BLaER1 treated with 17β-estradiol and CSF1 and Interleukin-3, amounts not matched to agents 10 nM and 100 nM (cell line): ENCODE results near the gene GSN.
"Not testable (repeated sequence)": the region's sequence is repeated elsewhere in the genome, so short reads cannot be mapped to it uniquely, and the experiment has no call there.

ENCODE experiments used
- H3K27ac ChIP-seq, 11 experiments: shearing (Covaris generic); formaldehyde crosslinking; 2 replicates each; pipeline ENCODE4 v1.8.1; 2022
- H3K27me3 ChIP-seq, 11 experiments: shearing (Covaris generic); formaldehyde crosslinking; 2 replicates each; pipeline ENCODE4 v1.8.1; 2022
- H3K36me3 ChIP-seq, 11 experiments: shearing (Covaris generic); formaldehyde crosslinking; 2 replicates each; pipeline ENCODE4 v1.8.1; 2022
- H3K4me1 ChIP-seq, 10 experiments: shearing (Covaris generic); formaldehyde crosslinking; 2 replicates each; pipeline ENCODE4 v1.8.1; 2022
- H3K4me2 ChIP-seq, 11 experiments: shearing (Covaris generic); formaldehyde crosslinking; 2 replicates each; pipeline ENCODE4 v1.8.1; 2022
- H3K4me3 ChIP-seq, 10 experiments: shearing (Covaris generic); formaldehyde crosslinking; 2 replicates each; pipeline ENCODE4 v1.8.1; 2022
- H3K9ac ChIP-seq, 11 experiments: shearing (Covaris generic); formaldehyde crosslinking; 2 replicates each; pipeline ENCODE4 v1.8.1; 2022
- H3K9me3 ChIP-seq, 11 experiments: shearing (Covaris generic); formaldehyde crosslinking; replicated peaks in 1 of 11; 2 replicates each; pipeline ENCODE4 v1.8.1; 2022
- H4K20me1 ChIP-seq, 11 experiments: shearing (Covaris generic); formaldehyde crosslinking; 2 replicates each; pipeline ENCODE4 v1.8.1; 2022
- Cebpa-rat ChIP-seq, 11 experiments: shearing (Covaris generic); IDR thresholded peaks; 2 replicates each; pipeline ENCODE4 v1.8.1; 2022

The GSN gene

GRCh38 chr9:121285835-121286687 lies 18.1 kb downstream of the GSN start:
- H3K4me3 ChIP-seq: peak overlapping the region; percentile 8 to 54 (median 38); a peak in 18 of 20 replicates
- TF ChIP-seq Cebpa-rat (IDR thresholded peaks at IDR 0.05): no peak
- H3K27ac ChIP-seq: peak overlapping the region; percentile 70 to 89 (median 83)
- H3K4me2 ChIP-seq: peak overlapping the region; percentile 86 to 99 (median 95)
- no peaks in the 10 kb centered on the region for H3K27me3 ChIP-seq
- H3K9ac ChIP-seq: peak overlapping the region; percentile 50 to 75 (median 71)
- no peaks in the 10 kb centered on the region for H3K9me3 ChIP-seq
- H3K36me3 ChIP-seq: peaks cover 0 to 34% (median 0%) of the 10 kb centered on the region in 11 experiments; a peak in 6 of 22 replicates
- peaks cover 91 to 96% (median 92%) of the 10 kb centered on the region in 10 experiments for H3K4me1 ChIP-seq
- H4K20me1 ChIP-seq: peaks cover 0 to 13% (median 0%) of the 10 kb centered on the region in 11 experiments; a peak in 3 of 22 replicates

- H3K9ac ChIP-seq: peak overlapping the region; percentile 50 to 75 (median 71)
- TF ChIP-seq Cebpa-rat (IDR thresholded peaks at IDR 0.05): no peak
Measured at GRCh38 chr9:121286688-121286972, 18.7 kb downstream of the GSN start.

GRCh38 chr9:121286973-121287741 lies 19.2 kb downstream of the GSN start:
- TF ChIP-seq Cebpa-rat (IDR thresholded peaks at IDR 0.05): no peak
- peaks cover 0 to 31% (median 0%) of the 10 kb centered on the region in 11 experiments; a peak in 6 of 22 replicates for H3K36me3 ChIP-seq
- no peaks in the 10 kb centered on the region for H3K9me3 ChIP-seq
- peak overlapping the region in 9 of 10 experiments; percentile 10 to 54 (median 39); a peak in 10 of 20 replicates for H3K4me3 ChIP-seq
- peak overlapping the region; percentile 86 to 99 (median 95) for H3K4me2 ChIP-seq
- H3K27ac ChIP-seq: peak overlapping the region; percentile 70 to 89 (median 83)
- H3K27me3 ChIP-seq: no peaks in the 10 kb centered on the region
- peaks cover 81 to 92% (median 86%) of the 10 kb centered on the region in 10 experiments for H3K4me1 ChIP-seq
- peaks cover 0 to 23% (median 0%) of the 10 kb centered on the region in 11 experiments; a peak in 4 of 22 replicates for H4K20me1 ChIP-seq
- peak overlapping the region; percentile 50 to 75 (median 71) for H3K9ac ChIP-seq

More at GRCh38 chr9:121286688-121286972, 18.7 kb downstream of the GSN start:
- Histone ChIP-seq H4K20me1 (peaks cover 0 to 17% (median 0%) of the 10 kb centered on the region in 11 experiments; a peak in 3 of 22 replicates), H3K4me1 (peaks cover 86 to 92% (median 87%) of the 10 kb centered on the region in 10 experiments), H3K27ac (peak overlapping the region; percentile 70 to 89 (median 83)), H3K4me2 (peak overlapping the region; percentile 86 to 99 (median 95)), H3K27me3 (no peaks in the 10 kb centered on the region), H3K9me3 (no peaks in the 10 kb centered on the region), H3K4me3 (peak overlapping the region; percentile 8 to 54 (median 38); a peak in 14 of 20 replicates), H3K36me3 (peaks cover 0 to 30% (median 0%) of the 10 kb centered on the region in 11 experiments; a peak in 6 of 22 replicates)

GRCh38 chr9:121288673-121289025 lies 20.7 kb downstream of the GSN start:
- Histone ChIP-seq H3K36me3 (peaks cover 0 to 43% (median 0%) of the 10 kb centered on the region in 11 experiments; a peak in 6 of 22 replicates), H3K4me1 (peaks cover 76 to 88% (median 84%) of the 10 kb centered on the region in 10 experiments), H3K27ac (peak overlapping the region; percentile 52 to 89 (median 65); a peak in 21 of 22 replicates)

GRCh38 chr9:121289026-121289771 lies 21.2 kb downstream of the GSN start:
- Histone ChIP-seq H3K4me2 (peak overlapping the region; percentile 86 to 99 (median 95)), H3K9ac (peak overlapping the region; percentile 29 to 56 (median 46); a peak in 18 of 22 replicates), H3K4me1 (peaks cover 76 to 88% (median 84%) of the 10 kb centered on the region in 10 experiments), H3K9me3 (no peaks in the 10 kb centered on the region), H3K27me3 (no peaks in the 10 kb centered on the region), H3K27ac (peak overlapping the region; percentile 52 to 89 (median 65); a peak in 21 of 22 replicates), H3K4me3 (peak overlapping the region in 2 of 10 experiments; percentile 4 to 21; a peak in 3 of 20 replicates), H3K36me3 (peaks cover 0 to 46% (median 0%) of the 10 kb centered on the region in 11 experiments; a peak in 6 of 22 replicates), H4K20me1 (peaks cover 0 to 43% (median 0%) of the 10 kb centered on the region in 11 experiments; a peak in 6 of 22 replicates)
- TF ChIP-seq Cebpa-rat (IDR thresholded peaks at IDR 0.05): no peak

More at GRCh38 chr9:121288673-121289025, 20.7 kb downstream of the GSN start:
- H3K4me3 ChIP-seq: peak overlapping the region in 2 of 10 experiments; percentile 4 to 21; a peak in 3 of 20 replicates
- H3K4me2 ChIP-seq: peak overlapping the region; percentile 86 to 99 (median 95)
- H3K9me3 ChIP-seq: no peaks in the 10 kb centered on the region
- H3K27me3 ChIP-seq: no peaks in the 10 kb centered on the region
- H4K20me1 ChIP-seq: peaks cover 0 to 38% (median 0%) of the 10 kb centered on the region in 11 experiments; a peak in 5 of 22 replicates
- no peak for TF ChIP-seq Cebpa-rat (IDR thresholded peaks at IDR 0.05)
- peak overlapping the region; percentile 29 to 56 (median 46); a peak in 17 of 22 replicates for H3K9ac ChIP-seq

- Histone ChIP-seq H3K27ac (peak overlapping the region in 7 of 11 experiments; percentile 54 to 89 (median 62); a peak in 10 of 22 replicates), H3K36me3 (peaks cover 0 to 46% (median 0%) of the 10 kb centered on the region in 11 experiments; a peak in 6 of 22 replicates), H3K4me2 (peak overlapping the region; percentile 86 to 99 (median 95)), H3K4me3 (peak overlapping the region in 1 of 10 experiments; percentile 21; a peak in 1 of 20 replicates), H4K20me1 (peaks cover 0 to 50% (median 0%) of the 10 kb centered on the region in 11 experiments; a peak in 6 of 22 replicates), H3K9ac (peak overlapping the region in 3 of 11 experiments; percentile 29 to 52 (median 50); a peak in 4 of 22 replicates), H3K27me3 (no peaks in the 10 kb centered on the region), H3K9me3 (no peaks in the 10 kb centered on the region), H3K4me1 (peaks cover 75 to 85% (median 80%) of the 10 kb centered on the region in 10 experiments)
- peak in 3 of 11 experiments; percentile 41 to 78 (median 53); a peak in 4 of 22 replicates for TF ChIP-seq Cebpa-rat (IDR thresholded peaks at IDR 0.05)
Measured at GRCh38 chr9:121289772-121290370, 21.9 kb downstream of the GSN start.

GRCh38 chr9:121291536-121291935 lies 23.6 kb downstream of the GSN start:
- H3K9me3 ChIP-seq, H3K9ac ChIP-seq, H3K27ac ChIP-seq, H3K4me3 ChIP-seq, H3K27me3 ChIP-seq: not testable (repeated sequence)
- H3K4me1 ChIP-seq: peaks cover 58 to 84% (median 64%) of the 10 kb centered on the region in 10 experiments
- peaks cover 0 to 66% (median 0%) of the 10 kb centered on the region in 11 experiments; a peak in 6 of 22 replicates for H4K20me1 ChIP-seq
- peaks cover 0 to 58% (median 0%) of the 10 kb centered on the region in 11 experiments; a peak in 6 of 22 replicates for H3K36me3 ChIP-seq
- H3K4me2 ChIP-seq: peak overlapping the region in 4 of 11 experiments; percentile 8 to 21 (median 14); a peak in 1 of 22 replicates
